ENCODE data around the gene PLIN1.

The PLIN1 gene

GRCh38 chr15:89671687-89672086 lies 7.5 kb downstream of the PLIN1 start:
- DNase-seq = no peak

DNA sequence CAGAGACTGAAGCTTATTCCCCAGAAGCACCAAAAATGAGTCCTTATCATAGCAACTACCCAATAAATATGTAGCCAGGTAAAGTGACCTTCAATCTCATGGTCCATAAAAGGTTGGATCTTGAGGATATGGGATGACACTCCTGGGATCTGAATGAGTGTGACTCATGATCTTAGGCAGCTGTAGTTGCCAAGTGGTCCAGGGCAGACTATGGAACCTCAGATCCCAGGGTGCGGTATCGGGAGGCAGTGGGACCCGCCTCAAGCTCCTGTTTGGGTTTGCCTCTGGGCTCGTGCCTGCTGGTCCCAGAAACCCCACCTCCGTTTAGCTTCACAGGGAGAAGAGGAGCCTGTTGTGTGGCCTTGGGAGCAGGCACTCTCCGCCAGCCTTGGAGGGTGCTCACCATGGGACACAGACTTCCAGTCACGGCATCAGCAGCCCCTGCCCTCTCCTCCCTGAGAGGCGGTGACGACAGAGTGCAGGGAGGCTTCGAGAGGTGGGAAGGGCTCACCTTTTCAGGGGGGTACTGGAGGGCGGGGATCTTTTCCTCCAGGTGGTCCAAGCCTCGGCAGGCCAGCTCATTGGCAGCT lies 8.1 kb downstream of the PLIN1 start:
- DNase-seq = no peak

DNA sequence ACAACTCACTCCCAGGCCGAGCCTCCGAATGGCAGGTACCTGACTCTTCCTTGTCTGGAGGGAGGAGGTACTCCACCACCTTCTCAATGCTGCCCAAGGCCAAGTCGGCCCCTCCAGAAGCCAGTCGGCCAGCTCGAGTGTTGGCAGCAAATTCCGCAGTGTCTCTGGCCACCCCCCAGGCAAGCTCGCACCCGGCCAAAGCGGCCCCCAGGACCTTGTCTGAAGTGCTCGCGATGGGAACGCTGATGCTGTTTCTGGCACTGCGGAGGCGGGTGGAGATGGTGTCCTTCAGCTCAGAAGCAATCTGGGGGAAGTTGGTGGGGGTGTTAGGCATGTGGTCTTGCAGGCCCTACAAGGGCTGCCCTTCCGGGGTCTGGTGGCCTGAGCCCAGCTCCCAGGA lies 9.2 kb downstream of the PLIN1 start:
- no peak for DNase-seq

GRCh38 chr15:89669309-89669865 lies 9.8 kb downstream of the PLIN1 start:
- DNase-seq = no peak

GRCh38 chr15:89668171-89668570 lies 11.0 kb downstream of the PLIN1 start:
- no peak for DNase-seq

- no peak for DNase-seq
Observed at GRCh38 chr15:89667706-89667960, 11.5 kb downstream of the PLIN1 start.

- DNase-seq = no peak
Observed at GRCh38 chr15:89666858-89667705, 12.1 kb downstream of the PLIN1 start.

DNA sequence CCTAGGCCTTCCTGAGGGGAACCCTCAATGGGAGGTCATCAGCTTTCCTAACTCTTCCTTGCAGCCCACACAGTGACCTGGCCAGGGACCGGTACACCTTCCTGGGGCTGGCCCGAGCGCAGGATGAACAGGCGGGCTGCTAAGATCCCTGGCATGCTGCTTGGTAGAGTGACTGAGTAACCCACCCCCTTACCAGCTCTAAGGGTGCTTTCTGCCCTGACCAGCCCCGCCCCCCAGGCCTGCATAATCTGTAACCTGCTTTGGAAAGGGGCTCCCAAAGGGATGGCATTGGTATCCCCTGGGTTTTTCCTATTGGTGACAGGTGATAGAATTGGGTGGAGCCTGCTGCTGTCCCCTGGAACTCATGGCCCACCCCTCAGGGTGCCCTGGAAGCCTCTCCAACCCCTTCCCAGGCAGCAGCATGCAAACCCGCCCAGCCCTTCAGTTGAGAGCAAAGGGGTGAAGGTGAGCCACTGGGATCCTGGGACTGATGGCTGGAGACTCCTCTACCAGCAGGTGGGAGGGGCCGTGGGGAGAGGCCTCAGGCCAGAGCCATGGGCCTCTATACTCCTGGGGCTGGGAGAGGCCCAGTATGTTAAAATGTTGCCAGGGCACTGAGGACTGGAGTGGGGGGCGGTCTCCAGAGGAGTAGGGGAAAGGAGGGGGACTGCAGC lies 12.8 kb downstream of the PLIN1 start:
- no peak for DNase-seq

DNA sequence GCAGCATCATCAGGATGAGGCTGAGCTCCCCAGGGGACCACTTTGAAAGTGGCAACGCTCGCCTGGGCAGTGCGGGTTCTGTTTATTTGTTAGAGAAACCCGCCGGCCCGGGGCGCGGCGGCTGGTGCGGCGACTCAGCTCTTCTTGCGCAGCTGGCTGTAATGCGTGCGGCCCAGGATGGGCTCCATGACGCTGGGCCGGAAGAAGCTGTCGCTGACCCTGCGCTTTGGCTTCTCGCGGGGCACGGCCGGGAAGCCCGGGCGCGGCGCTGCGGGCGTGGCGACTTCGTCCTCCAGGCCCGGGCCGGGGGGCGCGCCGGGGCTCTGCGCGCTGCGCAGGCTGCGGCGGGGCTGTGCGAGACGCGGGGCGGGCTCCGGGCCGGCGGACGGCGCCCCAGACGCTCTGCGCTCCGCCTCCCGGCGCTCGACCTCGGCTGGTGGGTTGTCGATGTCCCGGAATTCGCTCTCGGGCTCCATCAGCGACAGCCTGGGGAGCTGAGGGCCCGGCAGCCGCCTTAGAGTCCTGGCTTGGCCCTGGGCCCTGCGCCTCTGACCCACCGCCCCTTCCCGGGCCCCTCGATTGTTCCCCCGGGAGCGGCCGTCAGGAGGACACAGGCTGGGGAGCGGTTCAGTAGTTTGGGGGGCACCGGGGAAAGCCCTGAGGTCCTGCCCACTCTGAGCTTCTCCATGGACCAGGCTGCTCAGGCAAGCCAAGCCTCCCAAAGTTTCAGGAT lies 13.6 kb downstream of the PLIN1 start:
- no peak for DNase-seq

DNA sequence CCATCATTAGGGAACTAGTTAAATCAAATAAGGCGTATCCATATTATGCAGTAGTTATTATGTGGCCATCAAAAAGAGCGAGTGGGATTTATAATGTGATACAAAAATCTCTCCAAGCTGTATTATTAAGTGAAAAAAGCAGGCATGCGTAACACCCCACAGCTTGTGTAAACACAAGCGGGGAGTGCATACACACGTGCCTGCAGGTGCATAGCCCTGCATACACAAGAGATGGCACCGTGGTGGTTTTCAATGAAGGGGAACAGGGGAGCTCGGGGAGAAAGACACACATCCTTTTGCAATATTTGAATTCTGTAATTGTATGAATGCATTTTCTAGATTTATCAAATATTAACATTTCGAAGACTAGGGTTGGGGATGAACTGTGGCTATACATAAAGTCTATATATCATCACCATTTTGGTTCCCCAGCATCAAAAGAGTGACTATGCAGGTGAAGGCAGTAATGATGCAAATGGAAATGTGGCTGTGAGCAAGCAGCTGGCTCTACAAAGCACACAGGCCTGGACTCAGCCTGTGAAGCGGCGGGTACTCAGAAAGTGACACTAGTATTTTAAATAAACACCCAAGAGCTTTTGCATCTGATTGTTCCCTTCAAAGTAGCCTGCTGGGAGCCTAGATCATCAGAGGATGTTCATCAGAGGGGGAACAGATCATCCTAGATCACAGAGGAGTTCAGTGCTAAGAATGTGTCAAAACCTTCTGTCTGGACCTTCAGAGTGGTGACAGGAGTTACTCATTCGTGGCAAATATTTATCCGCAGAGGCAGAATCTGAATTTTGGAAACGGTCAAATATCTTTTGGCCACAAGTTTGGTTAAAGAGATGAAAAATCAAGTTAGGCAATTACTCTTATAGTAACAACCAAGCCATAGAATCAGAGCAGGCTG lies 14.5 kb downstream of the PLIN1 start:
- DNase-seq = no peak

DNA sequence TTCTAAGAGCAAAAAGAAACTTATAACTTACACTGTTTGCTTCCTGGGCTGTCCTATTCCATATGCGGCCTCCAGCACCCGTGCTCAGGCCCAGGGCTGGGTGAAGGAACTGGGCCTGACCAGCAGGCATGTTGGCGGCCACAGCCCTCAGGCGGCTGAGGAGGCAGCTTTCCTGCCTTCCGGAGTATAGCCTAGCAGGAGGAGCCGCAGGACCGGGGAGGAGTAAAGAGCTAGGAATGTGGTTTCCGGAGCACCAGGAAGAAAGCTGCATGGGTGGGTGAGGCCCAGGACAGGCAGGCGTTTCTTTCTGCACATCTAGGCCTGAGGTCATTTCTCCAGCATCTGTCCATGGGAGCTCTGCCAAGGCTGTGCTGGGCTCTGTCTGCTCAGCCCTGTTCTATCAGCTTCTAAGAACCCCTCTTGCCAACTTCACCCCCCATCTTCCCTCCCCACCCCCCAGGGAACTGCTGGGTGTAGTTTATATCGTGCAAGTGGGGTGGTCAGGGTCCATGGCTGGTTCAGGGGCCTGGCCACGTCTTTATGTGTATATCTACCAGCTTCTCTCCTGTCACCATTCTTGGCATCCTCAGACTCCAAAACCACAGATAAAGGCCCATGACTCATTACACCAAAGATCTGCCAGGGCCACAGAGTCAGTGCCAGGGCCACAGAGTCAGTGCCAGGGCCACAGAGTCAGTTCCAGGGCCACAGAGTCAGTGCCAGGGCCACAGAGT lies 16.1 kb downstream of the PLIN1 start:
- no peak for DNase-seq

GRCh38 chr15:89660556-89660955 lies 18.6 kb downstream of the PLIN1 start:
- DNase-seq = no peak

GRCh38 chr15:89659295-89659694 lies 19.9 kb downstream of the PLIN1 start:
- DNase-seq = no peak

GRCh38 chr15:89657686-89658200 lies 21.4 kb downstream of the PLIN1 start:
- no peak for DNase-seq

GRCh38 chr15:89656116-89656815 lies 22.9 kb downstream of the PLIN1 start:
- DNase-seq = no peak

- DNase-seq = no peak
Observed at GRCh38 chr15:89654847-89655805, 24.0 kb downstream of the PLIN1 start, which contains the start of gene KIF7. TSS of gene KIF7 (minus strand) at chr15:89655467. CDS start at chr15:89652930, 2,537 bp downstream.

- DNase-seq = no peak
Observed at GRCh38 chr15:89654301-89654761, 24.8 kb downstream of the PLIN1 start.

DNA sequence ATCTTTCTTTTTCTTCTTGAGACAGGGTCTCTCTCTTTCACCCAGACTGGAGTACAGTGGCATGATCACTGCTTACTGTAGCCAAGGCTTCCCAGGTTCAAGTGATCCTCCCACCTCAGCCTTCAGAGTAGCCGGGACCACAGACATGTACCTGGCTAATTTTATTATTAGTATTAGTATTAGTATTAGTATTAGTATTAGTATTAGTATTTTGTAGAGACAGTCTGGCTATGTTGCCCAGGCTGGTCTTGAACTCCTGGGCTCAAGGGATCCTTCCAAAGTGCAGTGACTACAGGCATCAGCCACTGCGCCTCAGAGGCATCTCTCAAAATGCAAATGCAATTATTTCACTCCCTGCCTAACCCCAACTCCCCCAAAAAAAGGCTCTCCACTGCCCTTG lies 25.6 kb downstream of the PLIN1 start:
- no peak for DNase-seq

DNA sequence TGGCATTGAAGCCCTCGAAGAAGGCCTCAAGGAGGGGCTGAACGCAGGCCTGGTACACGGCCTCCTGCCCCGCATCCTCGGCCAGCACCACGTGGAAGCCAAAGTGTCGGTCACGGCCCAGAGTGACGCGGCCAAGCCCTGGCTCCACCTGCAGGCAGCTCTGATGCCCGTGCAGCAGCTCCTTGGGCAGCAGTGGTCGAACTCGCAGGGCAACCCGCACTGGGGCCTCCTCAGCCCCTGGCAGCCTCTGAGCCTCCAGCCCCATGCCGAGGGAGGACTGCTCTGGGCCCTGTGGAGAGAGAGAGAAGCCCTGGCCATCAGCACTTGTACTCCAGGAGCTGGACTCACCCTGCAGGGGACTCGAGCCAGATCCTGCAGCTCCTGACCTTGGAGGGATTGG lies 26.5 kb downstream of the PLIN1 start:
- no peak for DNase-seq
